ENCODE results near the gene JAGN1.

The JAGN1 gene

GRCh38 chr3:9901967-9902366 is 11.6 kb downstream of the JAGN1 start:
- Histone ChIP-seq H3K36me3 (ENCODE audit: insufficient read depth, low read depth, low read length) (no peaks in the 10 kb centered on the region), H3K4me3 (ENCODE audit: low read length) (no peak overlapping the region), H3K27ac (ENCODE audit: low read length) (no peak overlapping the region), H3K4me1 (ENCODE audit: insufficient read depth, low read length) (peaks cover 12% of the 10 kb centered on the region), H3K9me3 (ENCODE audit: insufficient read depth, low read depth, low read length) (no peaks in the 10 kb centered on the region), H3K27me3 (ENCODE audit: insufficient read depth, low read length) (no peaks in the 10 kb centered on the region), H3K9ac (ENCODE audit: low read depth, low read length) (no peak overlapping the region)

- Histone ChIP-seq H3K9ac (ENCODE audit: low read depth, low read length) (no peak within 1 kb of the TSS), H3K4me1 (ENCODE audit: insufficient read depth, low read length) (peaks cover 12% of the 10 kb centered on the region), H3K36me3 (ENCODE audit: insufficient read depth, low read depth, low read length) (no peaks in the 10 kb centered on the region), H3K9me3 (ENCODE audit: insufficient read depth, low read depth, low read length) (no peaks in the 10 kb centered on the region), H3K27ac (ENCODE audit: low read length) (no peak within 1 kb of the TSS), H3K4me3 (ENCODE audit: low read length) (peak within 1 kb of the TSS; percentile 6; the same call in 1 of the 2 replicates), H3K27me3 (ENCODE audit: insufficient read depth, low read length) (no peaks in the 10 kb centered on the region)
Observed at GRCh38 chr3:9902372-9903237, 12.2 kb downstream of the JAGN1 start, which contains the start of gene IL17RE. IL17RE (plus strand) TSS chr3:9902848; CDS start chr3:9902933, 85 bp downstream.

DNA sequence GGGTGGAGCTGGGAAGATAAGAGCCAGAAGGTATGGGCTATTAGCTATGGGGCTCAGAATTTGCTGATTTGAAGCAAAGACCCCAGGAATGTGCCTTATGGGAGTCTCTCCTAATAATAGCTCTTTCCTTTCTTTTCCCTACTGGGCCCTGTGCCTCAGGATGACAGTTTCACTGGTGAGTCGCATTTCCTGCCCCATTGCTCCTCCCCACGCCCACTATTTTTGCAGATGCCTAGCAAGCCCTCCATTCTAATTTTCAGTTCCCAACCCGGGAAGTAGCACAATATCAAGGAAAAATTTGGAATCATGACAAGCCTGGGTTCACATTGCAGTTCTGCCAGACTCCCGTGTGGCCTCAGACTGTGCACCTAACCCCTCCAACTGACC is 12.8 kb downstream of the JAGN1 start:
- no peak overlapping the region for H3K9ac ChIP-seq (ENCODE audit: low read depth, low read length)

DNA sequence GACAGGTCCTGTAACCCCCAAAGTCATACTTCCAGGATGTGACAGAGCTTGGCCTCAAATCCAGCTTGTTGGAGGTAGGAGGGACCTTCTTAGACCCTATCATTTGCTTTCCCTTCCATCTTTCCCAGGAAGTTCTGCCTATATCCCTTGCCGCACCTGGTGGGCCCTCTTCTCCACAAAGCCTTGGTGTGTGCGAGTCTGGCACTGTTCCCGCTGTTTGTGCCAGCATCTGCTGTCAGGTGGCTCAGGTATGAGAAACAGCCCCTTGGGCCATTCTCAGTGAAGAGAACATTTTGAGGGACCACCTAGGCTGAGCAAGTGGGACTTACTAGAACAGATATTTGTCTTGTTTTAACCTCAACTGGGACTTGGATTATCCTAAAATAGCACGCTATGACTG is 13.5 kb downstream of the JAGN1 start:
- no peak overlapping the region for H3K27ac ChIP-seq (ENCODE audit: low read length)
- H3K9ac ChIP-seq (ENCODE audit: low read depth, low read length), result no peak overlapping the region
- peaks cover 12% of the 10 kb centered on the region for H3K4me1 ChIP-seq (ENCODE audit: insufficient read depth, low read length)

More for the DNA sequence above, 12.8 kb downstream of the JAGN1 start:
- no peaks in the 10 kb centered on the region for H3K27me3 ChIP-seq (ENCODE audit: insufficient read depth, low read length)
- H3K4me3 ChIP-seq (ENCODE audit: low read length), result 0 out of 2 replicates have a peak overlapping the region, but pooled peaks have one; percentile 6
- H3K27ac ChIP-seq (ENCODE audit: low read length), result no peak overlapping the region
- H3K36me3 ChIP-seq (ENCODE audit: insufficient read depth, low read depth, low read length), result no peaks in the 10 kb centered on the region
- peaks cover 12% of the 10 kb centered on the region for H3K4me1 ChIP-seq (ENCODE audit: insufficient read depth, low read length)
- H3K9me3 ChIP-seq (ENCODE audit: insufficient read depth, low read depth, low read length), result no peaks in the 10 kb centered on the region

GRCh38 chr3:9906480-9906879 is 16.1 kb downstream of the JAGN1 start:
- H3K4me3 ChIP-seq (ENCODE audit: low read length), result no peak overlapping the region
- H3K27me3 ChIP-seq (ENCODE audit: insufficient read depth, low read length), result no peaks in the 10 kb centered on the region
- H3K4me1 ChIP-seq (ENCODE audit: insufficient read depth, low read length), result peaks cover 12% of the 10 kb centered on the region
- no peaks in the 10 kb centered on the region for H3K9me3 ChIP-seq (ENCODE audit: insufficient read depth, low read depth, low read length)
- no peaks in the 10 kb centered on the region for H3K36me3 ChIP-seq (ENCODE audit: insufficient read depth, low read depth, low read length)
- H3K27ac ChIP-seq (ENCODE audit: low read length), result no peak overlapping the region
- no peak overlapping the region for H3K9ac ChIP-seq (ENCODE audit: low read depth, low read length)

More for the DNA sequence above, 13.5 kb downstream of the JAGN1 start:
- H3K4me3 ChIP-seq (ENCODE audit: low read length), result no peak overlapping the region
- no peaks in the 10 kb centered on the region for H3K9me3 ChIP-seq (ENCODE audit: insufficient read depth, low read depth, low read length)
- H3K27me3 ChIP-seq (ENCODE audit: insufficient read depth, low read length), result no peaks in the 10 kb centered on the region
- H3K36me3 ChIP-seq (ENCODE audit: insufficient read depth, low read depth, low read length), result no peaks in the 10 kb centered on the region

- H3K9me3 ChIP-seq (ENCODE audit: insufficient read depth, low read depth, low read length), result no peaks in the 10 kb centered on the region
- H3K4me3 ChIP-seq (ENCODE audit: low read length), result no peak overlapping the region
- H3K36me3 ChIP-seq (ENCODE audit: insufficient read depth, low read depth, low read length), result no peaks in the 10 kb centered on the region
- H3K9ac ChIP-seq (ENCODE audit: low read depth, low read length), result no peak overlapping the region
- no peak overlapping the region for H3K27ac ChIP-seq (ENCODE audit: low read length)
- peaks cover 4% of the 10 kb centered on the region for H3K4me1 ChIP-seq (ENCODE audit: insufficient read depth, low read length)
- H3K27me3 ChIP-seq (ENCODE audit: insufficient read depth, low read length), result no peaks in the 10 kb centered on the region
Observed at GRCh38 chr3:9908286-9908685, 17.9 kb downstream of the JAGN1 start.

- H3K9me3 ChIP-seq (ENCODE audit: insufficient read depth, low read depth, low read length), result no peaks in the 10 kb centered on the region
- no peak overlapping the region for H3K4me3 ChIP-seq (ENCODE audit: low read length)
- no peaks in the 10 kb centered on the region for H3K36me3 ChIP-seq (ENCODE audit: insufficient read depth, low read depth, low read length)
- H3K27me3 ChIP-seq (ENCODE audit: insufficient read depth, low read length), result peaks cover 8% of the 10 kb centered on the region; the same call in 1 of the 2 replicates
- no peaks in the 10 kb centered on the region for H3K4me1 ChIP-seq (ENCODE audit: insufficient read depth, low read length)
- no peak overlapping the region for H3K27ac ChIP-seq (ENCODE audit: low read length)
- no peak overlapping the region for H3K9ac ChIP-seq (ENCODE audit: low read depth, low read length)
Observed at GRCh38 chr3:9909221-9910013, 19.0 kb downstream of the JAGN1 start.

- Histone ChIP-seq H3K4me3 (ENCODE audit: low read length) (no peak overlapping the region), H3K9ac (ENCODE audit: low read depth, low read length) (no peak overlapping the region), H3K9me3 (ENCODE audit: insufficient read depth, low read depth, low read length) (no peaks in the 10 kb centered on the region), H3K27ac (ENCODE audit: low read length) (no peak overlapping the region), H3K36me3 (ENCODE audit: insufficient read depth, low read depth, low read length) (no peaks in the 10 kb centered on the region), H3K4me1 (ENCODE audit: insufficient read depth, low read length) (peaks cover 2% of the 10 kb centered on the region; the same call in 1 of the 2 replicates), H3K27me3 (ENCODE audit: insufficient read depth, low read length) (peaks cover 28% of the 10 kb centered on the region)
Observed at GRCh38 chr3:9911863-9912262, 21.5 kb downstream of the JAGN1 start.

DNA sequence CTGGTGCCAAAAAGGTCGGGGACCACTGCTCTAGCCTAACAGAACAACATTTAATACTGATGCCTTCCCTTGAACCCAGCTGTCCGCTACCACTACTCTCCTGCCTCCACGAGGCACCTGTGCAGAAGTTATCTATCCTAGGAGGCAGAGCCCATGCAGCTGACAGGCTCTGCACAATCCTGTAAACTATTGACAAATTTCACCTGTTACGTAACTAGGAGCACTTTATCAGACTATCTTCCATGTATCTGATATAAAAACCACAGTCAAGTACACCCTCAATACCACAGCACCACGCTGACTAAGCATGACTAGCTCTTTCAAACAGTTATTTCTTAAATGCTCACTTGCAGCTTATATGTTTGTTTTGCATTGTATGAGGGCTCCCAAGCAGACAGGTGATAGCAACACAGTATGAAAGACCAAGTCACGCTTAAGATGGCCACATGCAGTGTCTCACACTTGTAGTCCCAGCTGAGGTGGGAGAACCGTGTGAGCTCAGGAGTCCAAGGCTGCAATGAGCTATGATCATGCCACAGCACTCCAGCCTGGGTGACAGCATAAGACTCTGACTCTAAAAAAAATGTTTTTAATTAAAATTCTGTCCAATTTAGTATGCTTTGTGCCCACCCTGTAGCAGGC is 22.0 kb downstream of the JAGN1 start:
- Histone ChIP-seq H3K9ac (ENCODE audit: low read depth, low read length) (no peak overlapping the region), H3K4me3 (ENCODE audit: low read length) (no peak overlapping the region), H3K27me3 (ENCODE audit: insufficient read depth, low read length) (peaks cover 28% of the 10 kb centered on the region), H3K9me3 (ENCODE audit: insufficient read depth, low read depth, low read length) (no peaks in the 10 kb centered on the region), H3K27ac (ENCODE audit: low read length) (no peak overlapping the region), H3K36me3 (ENCODE audit: insufficient read depth, low read depth, low read length) (no peaks in the 10 kb centered on the region), H3K4me1 (ENCODE audit: insufficient read depth, low read length) (peaks cover 6% of the 10 kb centered on the region; the same call in 1 of the 2 replicates)

GRCh38 chr3:9913601-9914000 is 23.2 kb downstream of the JAGN1 start:
- no peaks in the 10 kb centered on the region for H3K9me3 ChIP-seq (ENCODE audit: insufficient read depth, low read depth, low read length)
- peaks cover 6% of the 10 kb centered on the region; the same call in 1 of the 2 replicates for H3K4me1 ChIP-seq (ENCODE audit: insufficient read depth, low read length)
- H3K4me3 ChIP-seq (ENCODE audit: low read length), result no peak overlapping the region
- peaks cover 28% of the 10 kb centered on the region for H3K27me3 ChIP-seq (ENCODE audit: insufficient read depth, low read length)
- no peak overlapping the region for H3K27ac ChIP-seq (ENCODE audit: low read length)
- H3K9ac ChIP-seq (ENCODE audit: low read depth, low read length), result no peak overlapping the region
- no peaks in the 10 kb centered on the region for H3K36me3 ChIP-seq (ENCODE audit: insufficient read depth, low read depth, low read length)

- Histone ChIP-seq H3K27me3 (ENCODE audit: insufficient read depth, low read length) (peaks cover 28% of the 10 kb centered on the region), H3K9ac (ENCODE audit: low read depth, low read length) (no peak overlapping the region), H3K27ac (ENCODE audit: low read length) (no peak overlapping the region), H3K9me3 (ENCODE audit: insufficient read depth, low read depth, low read length) (no peaks in the 10 kb centered on the region), H3K4me1 (ENCODE audit: insufficient read depth, low read length) (peaks cover 6% of the 10 kb centered on the region; the same call in 1 of the 2 replicates), H3K36me3 (ENCODE audit: insufficient read depth, low read depth, low read length) (no peaks in the 10 kb centered on the region), H3K4me3 (ENCODE audit: low read length) (no peak overlapping the region)
Observed at GRCh38 chr3:9914011-9914410, 23.6 kb downstream of the JAGN1 start.
